Brain microvascular endothelial cell (primary cell): Measurements from ENCODE around the gene CSF1R.

Experiments used
- DNase-seq: peaks from one replicate; pipeline ENCODE4 v3.0.0-alpha.2; 2020
- H3K27ac ChIP-seq: fragments of 250-450 bp; sonication (Bioruptor Pico); 2 replicates; pipeline ENCODE4 v1.5.1; 2020; ENCODE audit warnings: mild to moderate bottlenecking, moderate library complexity
- H3K27me3 ChIP-seq: fragments of 250-450 bp; sonication (Bioruptor Pico); replicated peaks from 2 replicates; pipeline ENCODE4 v1.5.1; 2020; ENCODE audit warnings: mild to moderate bottlenecking
- H3K36me3 ChIP-seq: fragments of 250-450 bp; sonication (Bioruptor Pico); replicated peaks from 2 replicates; pipeline ENCODE4 v1.5.1; 2020; ENCODE audit warnings: mild to moderate bottlenecking
- H3K4me3 ChIP-seq: 2 replicates; pipeline ENCODE4 v1.5.1; 2011; ENCODE audit warnings: low read depth, mild to moderate bottlenecking, control low read depth, low read length, moderate library complexity
- in situ Hi-C: cut with HindIII; loops from 2 replicates; pipeline ENCODE4 v1.10.0; 2017; ENCODE audit warnings: low sequenced_read_pairs, low pct_ligation_motif_present
- TF ChIP-seq, protein P1 (sequence below): IDR thresholded peaks from 2 replicates; pipeline ENCODE4 v1.5.1; 2011; ENCODE audit warnings: low read depth, mild to moderate bottlenecking, moderate library complexity, low read length, control low read depth, inconsistent platforms; ENCODE audit errors: missing control alignments

The CSF1R gene

DNA sequence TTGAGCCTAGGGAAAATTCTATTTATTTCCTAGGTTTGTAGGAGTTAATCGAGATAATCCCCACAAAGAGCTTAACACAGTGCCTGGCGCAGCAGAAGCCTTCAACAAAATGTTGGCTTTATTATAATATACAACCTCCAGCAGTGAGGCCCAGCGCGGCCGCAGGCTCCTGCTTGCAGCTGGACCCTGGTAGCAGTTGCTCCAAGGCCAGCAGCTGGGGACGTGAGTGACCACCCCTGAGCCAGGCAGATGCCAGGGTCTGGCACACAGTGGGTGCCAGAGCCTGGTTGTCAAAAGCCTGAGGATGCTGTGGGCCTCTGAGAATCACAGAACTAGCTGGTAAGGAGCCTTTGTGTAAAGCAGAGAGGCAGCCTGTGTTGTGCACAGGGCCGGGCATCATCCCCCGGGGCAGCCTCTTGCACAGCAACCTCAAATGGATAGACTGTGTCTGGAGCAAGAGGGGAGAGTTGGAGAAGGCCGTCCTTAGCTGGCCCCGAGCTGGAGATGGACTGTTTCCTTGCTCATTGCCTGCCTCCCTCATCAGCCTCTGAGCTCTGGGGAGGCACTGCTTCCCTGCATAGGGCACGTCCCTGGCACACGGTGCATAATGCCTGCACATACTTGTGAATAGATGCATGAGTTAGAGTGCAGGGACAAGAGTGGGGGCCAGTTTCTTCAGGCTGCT, 17.3 kb downstream of the CSF1R start:
- H3K27me3 ChIP-seq, result no peaks in the 10 kb centered on the region
- no peaks in the 10 kb centered on the region for H3K36me3 ChIP-seq
- no peak overlapping the region for H3K27ac ChIP-seq
- TF ChIP-seq, protein P1, sequence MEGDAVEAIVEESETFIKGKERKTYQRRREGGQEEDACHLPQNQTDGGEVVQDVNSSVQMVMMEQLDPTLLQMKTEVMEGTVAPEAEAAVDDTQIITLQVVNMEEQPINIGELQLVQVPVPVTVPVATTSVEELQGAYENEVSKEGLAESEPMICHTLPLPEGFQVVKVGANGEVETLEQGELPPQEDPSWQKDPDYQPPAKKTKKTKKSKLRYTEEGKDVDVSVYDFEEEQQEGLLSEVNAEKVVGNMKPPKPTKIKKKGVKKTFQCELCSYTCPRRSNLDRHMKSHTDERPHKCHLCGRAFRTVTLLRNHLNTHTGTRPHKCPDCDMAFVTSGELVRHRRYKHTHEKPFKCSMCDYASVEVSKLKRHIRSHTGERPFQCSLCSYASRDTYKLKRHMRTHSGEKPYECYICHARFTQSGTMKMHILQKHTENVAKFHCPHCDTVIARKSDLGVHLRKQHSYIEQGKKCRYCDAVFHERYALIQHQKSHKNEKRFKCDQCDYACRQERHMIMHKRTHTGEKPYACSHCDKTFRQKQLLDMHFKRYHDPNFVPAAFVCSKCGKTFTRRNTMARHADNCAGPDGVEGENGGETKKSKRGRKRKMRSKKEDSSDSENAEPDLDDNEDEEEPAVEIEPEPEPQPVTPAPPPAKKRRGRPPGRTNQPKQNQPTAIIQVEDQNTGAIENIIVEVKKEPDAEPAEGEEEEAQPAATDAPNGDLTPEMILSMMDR, result no peak
- H3K4me3 ChIP-seq, result no peak overlapping the region
- in situ Hi-C loops, result no loop called here
- no peak for DNase-seq

GRCh38 chr5:150068472-150068871, 17.9 kb downstream of the CSF1R start:
- no peaks in the 10 kb centered on the region for H3K27me3 ChIP-seq
- in situ Hi-C loops, result no loop called here
- H3K27ac ChIP-seq, result no peak overlapping the region
- TF ChIP-seq, protein P1, result no peak
- no peaks in the 10 kb centered on the region for H3K36me3 ChIP-seq
- no peak for DNase-seq
- no peak overlapping the region for H3K4me3 ChIP-seq

GRCh38 chr5:150068071-150068470, 18.3 kb downstream of the CSF1R start:
- no peak overlapping the region for H3K4me3 ChIP-seq
- TF ChIP-seq, protein P1, result no peak
- in situ Hi-C loops, result no loop called here
- H3K36me3 ChIP-seq, result no peaks in the 10 kb centered on the region
- no peak overlapping the region for H3K27ac ChIP-seq
- DNase-seq, result no peak
- no peaks in the 10 kb centered on the region for H3K27me3 ChIP-seq

DNA sequence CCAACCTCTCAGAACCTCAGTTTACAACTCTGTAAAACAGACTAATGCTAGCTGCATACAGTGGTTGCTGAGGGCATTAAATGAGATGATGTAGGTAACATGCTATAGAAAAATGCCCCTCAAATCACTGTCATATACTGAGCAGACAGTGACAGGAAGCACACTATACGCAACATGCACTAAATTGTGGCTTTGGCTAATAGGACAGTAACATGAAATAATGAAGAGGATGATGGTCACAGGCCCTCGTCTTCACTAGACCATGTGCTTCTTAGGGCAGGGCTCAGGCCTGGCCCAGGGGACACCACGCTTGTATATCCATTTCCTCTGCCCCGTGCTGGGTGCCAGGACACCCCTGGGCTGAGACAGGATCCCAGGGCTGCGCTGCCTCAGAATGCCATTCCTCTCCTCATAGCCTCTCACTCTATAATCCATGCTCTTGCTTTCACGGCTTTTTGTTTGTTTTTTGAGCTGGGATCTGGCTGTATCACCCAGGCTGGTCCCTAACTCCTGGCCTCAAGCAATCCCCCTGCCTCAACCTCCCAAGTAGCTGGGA, 18.9 kb downstream of the CSF1R start:
- in situ Hi-C loops, result no loop called here
- Histone ChIP-seq H3K4me3 (no peak overlapping the region), H3K36me3 (no peaks in the 10 kb centered on the region), H3K27ac (no peak overlapping the region), H3K27me3 (no peaks in the 10 kb centered on the region)
- DNase-seq, result no peak
- TF ChIP-seq, protein P1, result no peak

GRCh38 chr5:150066901-150067396, 19.4 kb downstream of the CSF1R start:
- Histone ChIP-seq H3K27me3 (no peaks in the 10 kb centered on the region), H3K4me3 (no peak overlapping the region), H3K36me3 (no peaks in the 10 kb centered on the region), H3K27ac (no peak overlapping the region)
- in situ Hi-C loops, result no loop called here
- TF ChIP-seq, protein P1, result no peak
- DNase-seq, result peak; percentile 50
